ENCODE data around the gene ADGRG2. TPM values are rescaled to one million over a fixed set of nuclear protein-coding genes. Genes with fewer than 3 reads are reported as not detected.
A peak's percentile ranks its signal among the peaks of the same experiment; 100 is the strongest.

The ADGRG2 gene
- total and polyA plus RNA-seq, 2 of the 13 experiments (the other 11 are each of a cell fraction or from before 2014, with no cell fraction given), result not detected

DNA sequence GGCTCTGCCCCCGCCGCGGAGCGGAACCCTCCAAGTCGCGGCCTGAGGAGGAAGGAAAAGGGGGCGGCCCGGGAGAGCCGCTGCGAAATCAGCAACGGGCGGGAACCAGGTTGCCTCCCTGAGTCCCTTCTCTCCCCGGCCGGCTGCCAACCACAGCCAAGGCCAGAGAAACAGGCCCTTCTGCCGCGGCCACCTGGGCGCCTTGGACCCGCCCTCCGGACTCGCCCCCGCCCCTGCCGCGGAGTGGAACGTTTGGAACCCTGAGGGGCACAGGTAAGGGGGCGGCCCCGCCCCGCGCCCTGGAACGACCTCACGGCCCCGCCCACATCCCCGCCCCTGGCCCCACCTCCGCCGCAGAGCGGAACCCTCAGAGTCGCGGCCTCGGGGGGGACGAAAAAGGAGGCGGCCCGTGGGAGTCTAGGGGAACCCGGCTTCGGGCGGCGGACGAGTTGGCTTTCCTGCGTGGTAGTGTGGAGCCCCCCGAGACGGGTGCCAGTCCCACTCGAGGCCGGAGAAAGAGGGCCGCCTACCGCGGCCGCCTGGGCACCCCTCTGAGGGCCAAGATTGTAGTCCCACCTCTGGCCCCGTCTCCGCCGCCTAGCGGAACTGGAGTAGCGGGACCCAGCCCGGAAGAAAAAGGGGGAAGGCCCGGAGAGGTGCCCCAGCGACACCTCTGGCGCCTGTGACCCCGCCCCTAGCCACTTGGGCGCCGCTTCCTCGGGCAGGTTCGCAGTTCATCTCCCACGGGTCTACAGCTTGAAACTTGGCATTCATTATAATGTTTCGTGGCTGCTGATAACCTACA is 137.7 kb downstream of the ADGRG2 start (continued):
- peak; percentile 97 for TF ChIP-seq PRDM10 (CRISPR knock-in tag; IDR thresholded peaks at IDR 0.05; ENCODE audit: low read depth)
- TF ChIP-seq THAP9 (CRISPR knock-in tag; IDR thresholded peaks at IDR 0.05; ENCODE audit: borderline replicate concordance), result peak; percentile 43; the same call in 1 of the 2 replicates
- TF ChIP-seq ZBTB7B (CRISPR knock-in tag; IDR thresholded peaks at IDR 0.05), result no peak
- TF ChIP-seq, protein P1, sequence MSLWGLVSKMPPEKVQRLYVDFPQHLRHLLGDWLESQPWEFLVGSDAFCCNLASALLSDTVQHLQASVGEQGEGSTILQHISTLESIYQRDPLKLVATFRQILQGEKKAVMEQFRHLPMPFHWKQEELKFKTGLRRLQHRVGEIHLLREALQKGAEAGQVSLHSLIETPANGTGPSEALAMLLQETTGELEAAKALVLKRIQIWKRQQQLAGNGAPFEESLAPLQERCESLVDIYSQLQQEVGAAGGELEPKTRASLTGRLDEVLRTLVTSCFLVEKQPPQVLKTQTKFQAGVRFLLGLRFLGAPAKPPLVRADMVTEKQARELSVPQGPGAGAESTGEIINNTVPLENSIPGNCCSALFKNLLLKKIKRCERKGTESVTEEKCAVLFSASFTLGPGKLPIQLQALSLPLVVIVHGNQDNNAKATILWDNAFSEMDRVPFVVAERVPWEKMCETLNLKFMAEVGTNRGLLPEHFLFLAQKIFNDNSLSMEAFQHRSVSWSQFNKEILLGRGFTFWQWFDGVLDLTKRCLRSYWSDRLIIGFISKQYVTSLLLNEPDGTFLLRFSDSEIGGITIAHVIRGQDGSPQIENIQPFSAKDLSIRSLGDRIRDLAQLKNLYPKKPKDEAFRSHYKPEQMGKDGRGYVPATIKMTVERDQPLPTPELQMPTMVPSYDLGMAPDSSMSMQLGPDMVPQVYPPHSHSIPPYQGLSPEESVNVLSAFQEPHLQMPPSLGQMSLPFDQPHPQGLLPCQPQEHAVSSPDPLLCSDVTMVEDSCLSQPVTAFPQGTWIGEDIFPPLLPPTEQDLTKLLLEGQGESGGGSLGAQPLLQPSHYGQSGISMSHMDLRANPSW (CRISPR knock-in tag; IDR thresholded peaks at IDR 0.05; ENCODE audit: borderline replicate concordance), result no peak
- TF ChIP-seq, protein P2, sequence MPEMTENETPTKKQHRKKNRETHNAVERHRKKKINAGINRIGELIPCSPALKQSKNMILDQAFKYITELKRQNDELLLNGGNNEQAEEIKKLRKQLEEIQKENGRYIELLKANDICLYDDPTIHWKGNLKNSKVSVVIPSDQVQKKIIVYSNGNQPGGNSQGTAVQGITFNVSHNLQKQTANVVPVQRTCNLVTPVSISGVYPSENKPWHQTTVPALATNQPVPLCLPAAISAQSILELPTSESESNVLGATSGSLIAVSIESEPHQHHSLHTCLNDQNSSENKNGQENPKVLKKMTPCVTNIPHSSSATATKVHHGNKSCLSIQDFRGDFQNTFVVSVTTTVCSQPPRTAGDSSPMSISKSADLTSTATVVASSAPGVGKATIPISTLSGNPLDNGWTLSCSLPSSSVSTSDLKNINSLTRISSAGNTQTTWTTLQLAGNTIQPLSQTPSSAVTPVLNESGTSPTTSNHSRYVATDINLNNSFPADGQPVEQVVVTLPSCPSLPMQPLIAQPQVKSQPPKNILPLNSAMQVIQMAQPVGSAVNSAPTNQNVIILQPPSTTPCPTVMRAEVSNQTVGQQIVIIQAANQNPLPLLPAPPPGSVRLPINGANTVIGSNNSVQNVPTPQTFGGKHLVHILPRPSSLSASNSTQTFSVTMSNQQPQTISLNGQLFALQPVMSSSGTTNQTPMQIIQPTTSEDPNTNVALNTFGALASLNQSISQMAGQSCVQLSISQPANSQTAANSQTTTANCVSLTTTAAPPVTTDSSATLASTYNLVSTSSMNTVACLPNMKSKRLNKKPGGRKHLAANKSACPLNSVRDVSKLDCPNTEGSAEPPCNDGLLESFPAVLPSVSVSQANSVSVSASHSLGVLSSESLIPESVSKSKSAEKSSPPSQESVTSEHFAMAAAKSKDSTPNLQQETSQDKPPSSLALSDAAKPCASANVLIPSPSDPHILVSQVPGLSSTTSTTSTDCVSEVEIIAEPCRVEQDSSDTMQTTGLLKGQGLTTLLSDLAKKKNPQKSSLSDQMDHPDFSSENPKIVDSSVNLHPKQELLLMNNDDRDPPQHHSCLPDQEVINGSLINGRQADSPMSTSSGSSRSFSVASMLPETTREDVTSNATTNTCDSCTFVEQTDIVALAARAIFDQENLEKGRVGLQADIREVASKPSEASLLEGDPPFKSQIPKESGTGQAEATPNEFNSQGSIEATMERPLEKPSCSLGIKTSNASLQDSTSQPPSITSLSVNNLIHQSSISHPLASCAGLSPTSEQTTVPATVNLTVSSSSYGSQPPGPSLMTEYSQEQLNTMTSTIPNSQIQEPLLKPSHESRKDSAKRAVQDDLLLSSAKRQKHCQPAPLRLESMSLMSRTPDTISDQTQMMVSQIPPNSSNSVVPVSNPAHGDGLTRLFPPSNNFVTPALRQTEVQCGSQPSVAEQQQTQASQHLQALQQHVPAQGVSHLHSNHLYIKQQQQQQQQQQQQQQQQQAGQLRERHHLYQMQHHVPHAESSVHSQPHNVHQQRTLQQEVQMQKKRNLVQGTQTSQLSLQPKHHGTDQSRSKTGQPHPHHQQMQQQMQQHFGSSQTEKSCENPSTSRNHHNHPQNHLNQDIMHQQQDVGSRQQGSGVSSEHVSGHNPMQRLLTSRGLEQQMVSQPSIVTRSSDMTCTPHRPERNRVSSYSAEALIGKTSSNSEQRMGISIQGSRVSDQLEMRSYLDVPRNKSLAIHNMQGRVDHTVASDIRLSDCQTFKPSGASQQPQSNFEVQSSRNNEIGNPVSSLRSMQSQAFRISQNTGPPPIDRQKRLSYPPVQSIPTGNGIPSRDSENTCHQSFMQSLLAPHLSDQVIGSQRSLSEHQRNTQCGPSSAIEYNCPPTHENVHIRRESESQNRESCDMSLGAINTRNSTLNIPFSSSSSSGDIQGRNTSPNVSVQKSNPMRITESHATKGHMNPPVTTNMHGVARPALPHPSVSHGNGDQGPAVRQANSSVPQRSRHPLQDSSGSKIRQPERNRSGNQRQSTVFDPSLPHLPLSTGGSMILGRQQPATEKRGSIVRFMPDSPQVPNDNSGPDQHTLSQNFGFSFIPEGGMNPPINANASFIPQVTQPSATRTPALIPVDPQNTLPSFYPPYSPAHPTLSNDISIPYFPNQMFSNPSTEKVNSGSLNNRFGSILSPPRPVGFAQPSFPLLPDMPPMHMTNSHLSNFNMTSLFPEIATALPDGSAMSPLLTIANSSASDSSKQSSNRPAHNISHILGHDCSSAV (CRISPR knock-in tag; IDR thresholded peaks at IDR 0.05; ENCODE audit: borderline replicate concordance), result no peak
- TF ChIP-seq HNF4G (IDR thresholded peaks at IDR 0.05; ENCODE audit: borderline replicate concordance, low read depth, low read length), result peak; percentile 17; the same call in 1 of the 2 replicates
- TF ChIP-seq HNF4G (CRISPR knock-in tag; IDR thresholded peaks at IDR 0.05; ENCODE audit: borderline replicate concordance, low read depth), result peak; percentile 19; the same call in 1 of the 2 replicates
- TF ChIP-seq ISL2 (CRISPR knock-in tag; IDR thresholded peaks at IDR 0.05), result 0 out of 2 replicates have a peak, but pooled peaks have one; percentile 33
- TF ChIP-seq REPIN1 (CRISPR knock-in tag; IDR thresholded peaks at IDR 0.05; ENCODE audit: borderline replicate concordance, low read depth), result no peak

Data from HepG2 (cell line).